Type B pancreatic cell (in vitro differentiated cells): ENCODE measurements around the gene SYT12. TPM values are rescaled to one million over a fixed set of nuclear protein-coding genes. Genes with fewer than 3 reads are reported as not detected.

Source experiments
- DNase-seq: peaks from one replicate; pipeline ENCODE4 v3.0.0; 2021; ENCODE audit warnings: mixed read lengths; ENCODE audit not compliant: unreplicated experiment; ENCODE audit errors: extremely low spot score
- H3K27ac Mint-ChIP-seq: 2 replicates; pipeline ENCODE4 v1.8.0; 2021; ENCODE audit warnings: mild to moderate bottlenecking, mixed read lengths
- H3K27me3 Mint-ChIP-seq: 2 replicates; pipeline ENCODE4 v1.8.0; 2021; ENCODE audit warnings: mixed read lengths
- H3K36me3 Mint-ChIP-seq: 2 replicates; pipeline ENCODE4 v1.8.0; 2021; ENCODE audit warnings: mixed read lengths
- H3K4me1 Mint-ChIP-seq: one replicate; pipeline ENCODE4 v1.8.0; 2021; ENCODE audit warnings: mixed read lengths; ENCODE audit not compliant: unreplicated experiment
- H3K4me3 Mint-ChIP-seq: 2 replicates; pipeline ENCODE4 v1.8.0; 2021; ENCODE audit warnings: mild to moderate bottlenecking, mixed read lengths
- H3K9me3 Mint-ChIP-seq: 2 replicates; pipeline ENCODE4 v1.8.0; 2021; ENCODE audit warnings: mixed read lengths
- total RNA-seq: library from RNA; stranded (reverse); gene quantifications from 2 replicates; pipeline ENCODE4 v1.2.1, GENCODE V29; 2021; ENCODE audit warnings: low replicate concordance
- TF ChIP-seq, protein P1 (sequence below): fragments of 200-600 bp; sonication (generic); conservative IDR thresholded peaks from 2 replicates; pipeline ENCODE4 v1.5.0; 2021; ENCODE audit warnings: antibody characterized with exemption, mild to moderate bottlenecking

Gene SYT12
- total RNA-seq, 1 donor from 2014 or later, result 0.24 TPM

DNA sequence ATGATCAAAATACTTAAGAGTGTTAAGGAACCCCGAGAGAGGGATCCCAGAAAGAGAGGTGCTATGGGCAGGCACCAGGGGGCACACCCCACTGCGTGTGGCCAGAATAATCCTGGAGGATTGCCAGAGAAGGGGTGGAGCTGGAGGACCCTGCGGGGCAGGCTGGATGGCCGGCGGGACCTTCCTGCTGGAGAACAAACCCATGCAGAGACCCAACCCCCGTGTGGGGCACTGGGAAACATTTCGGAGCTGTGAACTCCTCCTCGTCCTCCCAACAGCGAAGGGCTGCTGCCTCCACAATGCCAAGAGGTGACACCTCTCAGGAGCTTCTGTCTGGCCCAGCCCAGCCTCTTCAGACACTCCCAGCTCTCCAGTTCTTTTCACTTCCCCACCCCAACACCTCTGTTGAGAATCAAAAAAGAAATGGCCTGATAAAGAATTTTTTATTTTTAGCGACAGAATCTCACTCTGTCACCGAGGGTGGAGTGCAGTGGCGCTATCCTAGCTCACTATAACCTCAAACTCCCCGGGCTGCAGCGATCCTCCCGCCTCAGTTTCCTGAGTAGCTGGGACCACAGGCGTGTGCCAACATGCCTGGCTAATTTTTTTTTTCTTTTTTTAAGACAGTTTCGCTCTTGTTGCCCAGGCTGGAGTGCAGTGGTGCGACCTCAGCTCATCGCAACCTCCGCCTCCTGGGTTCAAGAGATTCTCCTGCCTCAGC is 59.3 kb downstream of the SYT12 start:
- DNase-seq, result no peak
- TF ChIP-seq, protein P1, sequence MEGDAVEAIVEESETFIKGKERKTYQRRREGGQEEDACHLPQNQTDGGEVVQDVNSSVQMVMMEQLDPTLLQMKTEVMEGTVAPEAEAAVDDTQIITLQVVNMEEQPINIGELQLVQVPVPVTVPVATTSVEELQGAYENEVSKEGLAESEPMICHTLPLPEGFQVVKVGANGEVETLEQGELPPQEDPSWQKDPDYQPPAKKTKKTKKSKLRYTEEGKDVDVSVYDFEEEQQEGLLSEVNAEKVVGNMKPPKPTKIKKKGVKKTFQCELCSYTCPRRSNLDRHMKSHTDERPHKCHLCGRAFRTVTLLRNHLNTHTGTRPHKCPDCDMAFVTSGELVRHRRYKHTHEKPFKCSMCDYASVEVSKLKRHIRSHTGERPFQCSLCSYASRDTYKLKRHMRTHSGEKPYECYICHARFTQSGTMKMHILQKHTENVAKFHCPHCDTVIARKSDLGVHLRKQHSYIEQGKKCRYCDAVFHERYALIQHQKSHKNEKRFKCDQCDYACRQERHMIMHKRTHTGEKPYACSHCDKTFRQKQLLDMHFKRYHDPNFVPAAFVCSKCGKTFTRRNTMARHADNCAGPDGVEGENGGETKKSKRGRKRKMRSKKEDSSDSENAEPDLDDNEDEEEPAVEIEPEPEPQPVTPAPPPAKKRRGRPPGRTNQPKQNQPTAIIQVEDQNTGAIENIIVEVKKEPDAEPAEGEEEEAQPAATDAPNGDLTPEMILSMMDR, result no peak
- no peaks in the 10 kb centered on the region for H3K9me3 Mint-ChIP-seq
- peak overlapping the region; percentile 3 for H3K4me3 Mint-ChIP-seq
- peak overlapping the region; percentile 41 for H3K27ac Mint-ChIP-seq
- H3K36me3 Mint-ChIP-seq, result no peaks in the 10 kb centered on the region
- no peaks in the 10 kb centered on the region for H3K27me3 Mint-ChIP-seq
- H3K4me1 Mint-ChIP-seq, result peaks cover 14% of the 10 kb centered on the region

DNA sequence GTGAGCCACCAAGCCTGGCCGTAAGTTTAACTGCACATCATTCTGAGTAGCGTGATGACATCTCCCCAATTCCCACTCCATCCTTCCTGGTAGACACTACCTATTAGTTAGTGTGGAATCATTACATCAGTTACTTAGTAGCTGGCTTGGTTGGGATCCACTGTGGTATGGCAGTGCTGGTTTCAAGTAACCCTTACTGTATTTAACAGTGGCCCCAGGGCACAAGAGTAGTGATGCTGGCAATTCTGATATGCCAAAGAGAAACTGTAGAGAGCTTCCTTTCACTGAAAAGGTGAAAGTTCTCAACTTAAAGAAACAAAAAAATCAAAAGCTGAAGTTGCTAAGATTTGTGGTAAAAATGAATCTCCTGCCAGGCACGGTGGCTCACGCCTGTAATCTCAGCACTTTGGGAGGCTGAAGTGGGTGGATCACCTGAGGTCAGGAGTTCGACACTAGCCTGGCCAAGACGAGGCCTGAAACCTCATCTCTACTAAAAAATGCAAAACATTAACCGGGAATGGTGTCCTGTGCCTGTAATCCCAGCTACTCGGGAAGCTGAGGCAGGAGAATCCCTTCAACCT is 60.9 kb downstream of the SYT12 start:
- no peak for DNase-seq
- Mint-ChIP-seq H3K27ac (peak overlapping the region; percentile 26), H3K4me3 (no peak overlapping the region), H3K36me3 (no peaks in the 10 kb centered on the region), H3K27me3 (no peaks in the 10 kb centered on the region), H3K9me3 (no peaks in the 10 kb centered on the region), H3K4me1 (peaks cover 14% of the 10 kb centered on the region)
- TF ChIP-seq, protein P1, result no peak

DNA sequence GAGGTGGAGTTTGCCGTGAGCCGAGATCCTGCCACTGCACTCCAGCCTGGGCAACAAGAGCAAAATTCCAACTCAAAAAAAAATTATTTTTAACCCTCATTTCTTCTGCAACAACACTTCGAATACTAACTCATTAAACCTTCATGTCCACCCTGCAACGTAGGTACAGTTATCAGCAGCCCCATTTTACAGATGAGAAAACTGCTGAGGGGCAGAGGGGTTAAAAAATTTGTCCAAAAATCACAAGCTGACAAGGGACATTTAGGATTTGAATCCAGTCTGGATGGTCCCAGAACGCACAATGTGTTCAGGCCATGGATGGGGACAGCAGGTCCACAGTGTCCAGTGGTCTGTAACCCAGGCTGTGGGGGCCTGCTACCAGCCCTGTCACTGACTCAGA is 62.7 kb downstream of the SYT12 start:
- no peaks in the 10 kb centered on the region for H3K36me3 Mint-ChIP-seq
- peaks cover 10% of the 10 kb centered on the region for H3K4me1 Mint-ChIP-seq
- no peak overlapping the region for H3K4me3 Mint-ChIP-seq
- TF ChIP-seq, protein P1, result no peak
- no peaks in the 10 kb centered on the region for H3K27me3 Mint-ChIP-seq
- H3K9me3 Mint-ChIP-seq, result no peaks in the 10 kb centered on the region
- H3K27ac Mint-ChIP-seq, result no peak overlapping the region
- no peak for DNase-seq

DNA sequence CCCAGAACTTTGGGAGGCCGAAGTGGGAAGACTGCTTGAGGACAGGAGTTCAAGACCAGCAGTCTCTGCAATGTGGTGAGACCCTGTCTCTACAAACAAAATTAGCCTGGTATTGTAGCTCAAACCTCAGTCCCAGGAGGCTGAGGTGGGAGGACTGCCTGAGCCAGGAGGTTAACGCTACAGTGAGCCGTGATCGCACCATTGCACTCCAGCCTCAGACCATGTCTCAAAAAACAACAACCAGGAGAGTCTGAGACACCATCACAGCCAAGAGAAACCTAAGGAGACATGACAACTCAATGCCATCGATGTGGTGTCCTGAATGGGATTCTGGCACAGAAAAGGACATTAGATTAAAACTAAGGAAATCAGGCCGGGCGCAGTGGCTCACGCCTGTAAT is 67.8 kb downstream of the SYT12 start:
- Mint-ChIP-seq H3K27me3 (no peaks in the 10 kb centered on the region), H3K27ac (no peak overlapping the region), H3K4me3 (no peak overlapping the region), H3K36me3 (no peaks in the 10 kb centered on the region), H3K9me3 (no peaks in the 10 kb centered on the region), H3K4me1 (no peaks in the 10 kb centered on the region)
- TF ChIP-seq, protein P1, result no peak
- no peak for DNase-seq

DNA sequence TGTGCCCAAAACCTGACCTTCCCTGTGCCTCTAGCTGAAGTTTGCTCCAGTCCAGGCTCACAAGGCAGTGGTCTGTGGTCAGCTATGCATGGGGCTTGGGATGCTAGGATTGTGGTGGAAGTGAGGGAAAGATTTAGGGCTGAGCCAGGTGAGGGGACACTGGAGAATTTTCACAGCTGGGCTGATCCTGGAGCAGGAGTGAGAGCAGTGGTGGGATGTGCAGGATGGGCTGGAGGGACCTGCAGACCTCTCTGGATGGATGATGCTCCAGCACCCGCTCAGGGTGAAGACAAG is 72.2 kb downstream of the SYT12 start:
- TF ChIP-seq, protein P1, result no peak
- no peaks in the 10 kb centered on the region for H3K27me3 Mint-ChIP-seq

More for the DNA sequence above, 72.2 kb downstream of the SYT12 start:
- no peak for DNase-seq
- Mint-ChIP-seq H3K27ac (no peak overlapping the region), H3K36me3 (no peaks in the 10 kb centered on the region), H3K4me3 (no peak overlapping the region), H3K4me1 (peaks cover 6% of the 10 kb centered on the region), H3K9me3 (no peaks in the 10 kb centered on the region)
